ENCODE results near the gene PPL.
"Not testable (repeated sequence)": the region's sequence is repeated elsewhere in the genome, so short reads cannot be mapped to it uniquely, and the experiment has no call there.

Gene PPL

DNA sequence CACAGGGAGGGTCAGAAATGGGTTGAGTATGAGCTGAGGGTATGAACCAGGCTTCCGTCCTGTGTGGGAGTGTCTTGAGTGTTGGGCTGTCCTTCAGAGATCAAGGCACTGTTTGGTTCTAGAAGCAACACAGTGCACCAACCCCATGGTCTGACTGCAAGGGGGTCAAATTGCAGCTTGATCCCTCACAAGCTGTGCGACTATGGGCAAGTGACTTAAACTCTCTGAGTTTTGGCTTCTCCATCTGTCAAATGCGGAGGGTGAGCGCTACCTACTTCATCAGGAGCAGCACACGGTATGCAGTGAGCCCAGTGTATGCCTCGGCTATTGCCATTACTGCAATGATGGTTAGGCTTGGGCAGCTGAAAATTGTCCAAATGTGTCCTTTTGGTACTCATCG is 42.2 kb upstream of the PPL start:
- TF ChIP-seq, protein P1, sequence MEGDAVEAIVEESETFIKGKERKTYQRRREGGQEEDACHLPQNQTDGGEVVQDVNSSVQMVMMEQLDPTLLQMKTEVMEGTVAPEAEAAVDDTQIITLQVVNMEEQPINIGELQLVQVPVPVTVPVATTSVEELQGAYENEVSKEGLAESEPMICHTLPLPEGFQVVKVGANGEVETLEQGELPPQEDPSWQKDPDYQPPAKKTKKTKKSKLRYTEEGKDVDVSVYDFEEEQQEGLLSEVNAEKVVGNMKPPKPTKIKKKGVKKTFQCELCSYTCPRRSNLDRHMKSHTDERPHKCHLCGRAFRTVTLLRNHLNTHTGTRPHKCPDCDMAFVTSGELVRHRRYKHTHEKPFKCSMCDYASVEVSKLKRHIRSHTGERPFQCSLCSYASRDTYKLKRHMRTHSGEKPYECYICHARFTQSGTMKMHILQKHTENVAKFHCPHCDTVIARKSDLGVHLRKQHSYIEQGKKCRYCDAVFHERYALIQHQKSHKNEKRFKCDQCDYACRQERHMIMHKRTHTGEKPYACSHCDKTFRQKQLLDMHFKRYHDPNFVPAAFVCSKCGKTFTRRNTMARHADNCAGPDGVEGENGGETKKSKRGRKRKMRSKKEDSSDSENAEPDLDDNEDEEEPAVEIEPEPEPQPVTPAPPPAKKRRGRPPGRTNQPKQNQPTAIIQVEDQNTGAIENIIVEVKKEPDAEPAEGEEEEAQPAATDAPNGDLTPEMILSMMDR (IDR thresholded peaks at IDR 0.05; ENCODE audit: insufficient read depth, low read depth, low read length, missing control alignments) = no peak

DNA sequence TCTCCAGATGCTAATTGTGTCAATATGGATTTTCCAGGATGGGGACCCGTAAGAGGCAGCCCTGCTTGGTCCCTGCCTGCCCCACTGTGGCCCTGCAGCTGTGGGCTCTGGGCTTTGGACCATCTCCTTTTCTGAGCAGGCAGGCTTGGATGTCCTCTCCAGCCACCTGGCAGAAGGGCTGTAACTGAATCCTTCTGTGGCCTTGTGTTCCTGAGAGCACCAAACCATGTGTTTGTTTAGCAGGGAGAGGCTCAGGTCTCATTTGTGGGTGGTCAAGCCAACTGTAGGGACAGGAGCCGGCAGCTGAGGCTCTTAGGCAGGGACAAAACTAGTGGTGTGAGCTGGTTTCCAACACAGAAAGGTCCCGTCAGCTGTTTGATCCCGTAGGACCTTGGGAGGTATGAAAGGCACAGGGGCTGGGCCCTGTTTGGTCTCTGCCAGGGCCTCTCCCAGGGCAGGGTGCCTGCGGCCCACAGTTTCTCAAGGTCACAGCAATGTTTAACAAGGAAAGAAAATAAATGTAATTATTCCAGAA is 39.7 kb upstream of the PPL start:
- TF ChIP-seq, protein P1 (IDR thresholded peaks at IDR 0.05; ENCODE audit: insufficient read depth, low read depth, low read length, missing control alignments) = no peak
- H3K4me3 ChIP-seq (ENCODE audit: low read length) = no peak overlapping the region
- no peak for DNase-seq (ENCODE audit: low read depth)

More for the DNA sequence above, 42.2 kb upstream of the PPL start:
- no peak overlapping the region for H3K4me3 ChIP-seq (ENCODE audit: low read length)
- DNase-seq (ENCODE audit: low read depth) = no peak

DNA sequence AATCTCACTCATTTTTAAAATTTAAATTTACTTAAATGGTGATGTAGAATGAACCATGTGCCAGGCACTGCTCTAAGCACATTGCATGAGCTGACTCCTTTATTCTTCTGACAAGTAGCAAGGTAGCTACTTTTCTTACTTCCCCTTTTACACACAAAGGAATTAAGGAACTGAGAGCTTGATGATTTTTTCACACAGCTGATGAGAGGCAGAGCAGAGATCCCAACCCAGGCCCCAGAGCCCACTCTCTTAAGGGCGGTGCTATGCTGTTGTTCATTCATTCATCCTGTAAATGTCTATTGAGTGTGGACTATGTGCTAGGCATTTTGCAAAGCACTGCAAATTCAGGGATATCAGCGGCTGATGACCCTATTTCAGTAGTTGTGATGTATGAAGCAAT is 39.1 kb upstream of the PPL start:
- DNase-seq (ENCODE audit: low read depth) = no peak
- TF ChIP-seq, protein P1 (IDR thresholded peaks at IDR 0.05; ENCODE audit: insufficient read depth, low read depth, low read length, missing control alignments) = no peak
- H3K4me3 ChIP-seq (ENCODE audit: low read length) = no peak overlapping the region

DNA sequence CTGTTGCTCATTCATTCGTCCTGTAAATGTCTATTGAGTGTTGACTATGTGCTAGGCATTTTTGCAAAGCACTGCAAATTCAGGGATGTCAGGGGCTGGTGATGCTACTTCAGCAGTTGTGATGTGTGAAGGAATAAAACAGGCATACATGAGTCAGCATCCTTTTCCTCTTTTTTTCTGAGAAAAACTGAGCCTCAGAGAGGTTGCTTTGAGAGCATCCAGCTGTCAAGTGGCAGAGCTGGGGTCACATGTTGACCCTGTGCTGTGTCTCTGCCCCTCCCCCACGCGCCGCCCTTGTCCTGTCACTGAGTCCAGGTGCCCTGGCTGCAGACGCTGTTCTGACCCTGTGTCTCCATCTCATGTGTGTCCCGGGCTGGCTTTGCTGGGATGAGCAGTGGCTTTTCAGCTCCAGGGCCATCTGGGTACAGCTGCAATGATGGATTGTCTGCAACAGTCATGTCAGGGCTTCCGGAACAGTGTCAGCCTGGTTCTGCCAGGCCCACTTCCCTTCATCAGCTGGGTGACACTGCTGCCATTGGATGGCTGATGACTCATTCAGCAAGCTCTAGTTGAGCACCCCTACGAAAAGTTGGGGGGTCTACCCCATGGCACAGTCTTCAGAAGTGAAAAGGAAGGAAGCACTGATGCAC is 36.1 kb upstream of the PPL start:
- H3K4me3 ChIP-seq (ENCODE audit: low read length) = no peak overlapping the region
- DNase-seq (ENCODE audit: low read depth) = no peak
- TF ChIP-seq, protein P1 (IDR thresholded peaks at IDR 0.05; ENCODE audit: insufficient read depth, low read depth, low read length, missing control alignments) = no peak

DNA sequence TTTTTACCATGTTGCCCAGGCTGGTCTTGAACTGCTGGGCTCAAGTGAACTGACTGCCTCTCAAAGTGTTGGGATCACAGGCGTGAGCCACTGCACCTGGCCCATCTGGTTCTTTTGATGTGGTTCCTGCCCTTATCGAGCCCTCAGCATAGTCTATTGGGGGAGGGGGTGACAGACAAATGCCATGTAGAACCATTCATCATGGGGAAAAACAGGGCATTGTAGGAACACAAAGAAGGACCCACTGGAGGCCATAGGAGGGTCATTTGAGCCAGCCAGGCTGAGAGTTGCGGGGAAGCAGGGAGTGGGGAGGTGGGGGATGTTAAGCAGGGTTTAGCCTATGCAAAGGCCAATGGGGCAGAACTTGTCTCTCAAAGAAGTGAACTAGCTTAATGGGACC is 33.1 kb upstream of the PPL start:
- no peak for DNase-seq (ENCODE audit: low read depth)
- no peak overlapping the region for H3K4me3 ChIP-seq (ENCODE audit: low read length)
- TF ChIP-seq, protein P1 (IDR thresholded peaks at IDR 0.05; ENCODE audit: insufficient read depth, low read depth, low read length, missing control alignments) = no peak

DNA sequence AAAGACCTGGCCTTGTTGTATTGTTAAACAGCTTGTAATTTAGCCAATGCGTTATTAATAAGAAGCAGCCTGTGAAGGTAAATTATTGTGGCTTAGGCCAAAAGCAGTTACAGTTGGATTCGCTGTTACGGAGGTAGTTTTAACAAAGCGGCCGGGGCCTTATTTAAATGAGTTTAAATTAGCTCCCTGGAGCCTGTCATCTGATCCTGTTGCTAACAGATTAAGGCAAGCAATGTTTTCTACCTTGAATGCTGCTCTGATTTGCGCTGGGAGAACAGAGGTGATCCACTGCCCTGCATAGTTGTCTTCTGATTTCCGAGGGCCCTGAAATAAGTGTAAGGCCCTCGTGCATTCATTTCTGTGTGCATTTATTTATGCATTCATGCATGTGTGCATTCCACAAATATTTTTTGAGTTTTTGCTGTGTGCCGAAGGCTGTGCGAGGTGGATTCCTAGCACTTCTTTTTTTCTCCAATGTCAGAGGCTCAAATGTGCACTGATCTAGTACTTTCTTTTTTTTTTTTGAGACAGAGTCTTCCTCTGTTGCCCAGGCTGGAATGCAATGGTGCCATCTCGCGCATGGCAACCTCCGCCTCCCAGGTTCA is 32.0 kb upstream of the PPL start:
- DNase-seq (ENCODE audit: low read depth) = no peak
- no peak overlapping the region for H3K4me3 ChIP-seq (ENCODE audit: low read length)
- TF ChIP-seq, protein P1 (IDR thresholded peaks at IDR 0.05; ENCODE audit: insufficient read depth, low read depth, low read length, missing control alignments) = no peak

DNA sequence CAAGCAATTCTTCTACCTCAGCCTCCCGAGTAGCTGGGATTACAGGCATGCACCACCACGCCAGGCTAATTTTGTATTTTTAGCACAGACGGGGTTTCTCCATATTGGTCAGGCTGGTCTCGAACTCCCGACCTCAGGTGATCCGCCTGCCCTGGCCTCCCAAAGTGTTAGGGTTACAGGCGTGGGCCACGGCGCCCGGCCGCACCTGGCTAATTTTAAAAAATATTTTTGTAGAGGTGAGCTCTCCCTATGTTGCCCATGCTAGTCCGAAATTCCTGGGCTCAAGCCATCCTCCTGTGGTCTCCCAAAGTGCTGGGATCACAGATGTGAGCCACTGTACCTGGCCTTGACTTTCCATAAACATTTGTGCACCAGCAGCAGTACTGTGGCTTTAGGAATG is 31.3 kb upstream of the PPL start:
- DNase-seq (ENCODE audit: low read depth); H3K4me3 ChIP-seq (ENCODE audit: low read length): not testable (repeated sequence)
